Transverse colon (tissue), 4 donors: ENCODE results near the gene SUFU. TPM values are rescaled to one million over a fixed set of nuclear protein-coding genes. Genes with fewer than 3 reads are reported as not detected.

Source experiments
- DNase-seq: peaks from one replicate; pipeline ENCODE4 v3.0.0-alpha.2; 2019
- H3K27ac ChIP-seq, 4 donors: fragments of 200-600 bp; sonication (generic); 2 replicates each; pipeline ENCODE4 v1.5.1; 2016 to 2018; ENCODE audit warnings: inconsistent platforms in 4 of 4
- H3K27me3 ChIP-seq: fragments of 200-600 bp; sonication (generic); 2 replicates; pipeline ENCODE4 v1.5.1; 2017; ENCODE audit warnings: inconsistent platforms
- H3K36me3 ChIP-seq, 4 donors: fragments of 200-600 bp; sonication (generic); 2 replicates each; pipeline ENCODE4 v1.5.1; 2017 to 2019; ENCODE audit warnings: inconsistent platforms in 4 of 4
- H3K4me1 ChIP-seq, 4 donors: fragments of 200-600 bp; sonication (generic); 2 replicates each; pipeline ENCODE4 v1.5.1; 2017 to 2020; ENCODE audit warnings: inconsistent platforms in 4 of 4
- H3K4me3 ChIP-seq, 4 donors: fragments of 200-600 bp; sonication (generic); 1 replicate in 1 of 4; 2 replicates in 3 of 4; pipeline versions ENCODE4 v1.5.1 to v1.6.1; 2017 to 2019; ENCODE audit warnings: inconsistent platforms in 4 of 4
- H3K9me3 ChIP-seq, 2 donors: fragments of 200-600 bp; sonication (generic); 2 replicates each; pipeline ENCODE4 v1.5.1; 2017 to 2019; ENCODE audit warnings: inconsistent platforms in 2 of 2
- CTCF ChIP-seq, 5 experiments: fragments of 200-600 bp in 3 of 5; fragments of 450-650 bp in 2 of 5; sonication (generic) in 3 of 5; IDR thresholded peaks; 1 replicate in 2 of 5; 2 replicates in 3 of 5; pipeline ENCODE4 v1.5.1; 2016 to 2017; ENCODE audit warnings: antibody characterized with exemption in 5 of 5, inconsistent platforms in 3 of 5, mild to moderate bottlenecking in 2 of 5, moderate library complexity in 1 of 5
- EP300 ChIP-seq: sonication (generic); formaldehyde crosslinking; IDR thresholded peaks from one replicate; pipeline ENCODE4 v1.6.1; 2017; ENCODE audit warnings: antibody characterized with exemption, low read depth
- POLR2A ChIP-seq: fragments of 450-650 bp; IDR thresholded peaks from one replicate; pipeline ENCODE4 v1.6.1; 2016; ENCODE audit warnings: antibody characterized with exemption, mild to moderate bottlenecking, moderate library complexity
- POLR2AphosphoS5 ChIP-seq, 3 donors: sonication (generic); formaldehyde crosslinking; IDR thresholded peaks; one replicate each; pipeline ENCODE4 v1.6.1; 2016; ENCODE audit warnings: antibody characterized with exemption in 3 of 3
- WGBS, 2 donors: methylation state at CpG; one replicate each; pipeline ENCODE4 v1.1.5; 2018; ENCODE audit warnings: low coverage in 1 of 2; 5-methylcytosine and 5-hydroxymethylcytosine counted together
- in situ Hi-C, 4 donors: fragments of 200-750 bp; cut with MboI; loops; one replicate each; pipeline versions ENCODE4 v1.15.0 to v1.15.1; 2017; ENCODE audit warnings: low sequenced_read_pairs in 3 of 4, low pct_ligation_motif_present in 1 of 4, low pct_unique_long_range_greater_than_20kb in 1 of 4
- intact Hi-C: fragments of 100-400 bp; cut with DNase I; formaldehyde crosslinking; loops from one replicate; pipeline ENCODE4 v1.15.1; 2023; ENCODE audit warnings: low total_unique reads
- total RNA-seq, 4 donors: library from RNA; depleted of rRNA; stranded (reverse); fragments of >200 nt; gene quantifications; one replicate each; pipeline ENCODE4 v1.1.0, GENCODE V29; 2016

Gene SUFU
- total RNA-seq, 4 donors from 2014 or later: 5.4 to 13.8 (median 6.6) TPM

GRCh38 chr10:102501201-102502028 is 2.4 kb upstream of the SUFU start:
- intact Hi-C loops (loop anchor here (2.0 kb wide), 1 partner anchor 221 kb away; no protein-coding TSS in a partner anchor), in situ Hi-C loops (no loop called here)
- Histone ChIP-seq H3K4me3 (peak overlapping the region; percentile 32 to 100 (median 92)), H3K9me3 (no peaks in the 10 kb centered on the region), H3K4me1 (peaks cover 10 to 72% (median 41%) of the 10 kb centered on the region in 4 donors), H3K27me3 (no peaks in the 10 kb centered on the region), H3K27ac (peak overlapping the region; percentile 93 to 99 (median 95)), H3K36me3 (no peaks in the 10 kb centered on the region)
- WGBS, 2 donors: 2 to 3% methylated on average over 16 to 23 of the region's 23 CpGs
- peak; percentile 28 for TF ChIP-seq POLR2A
- TF ChIP-seq CTCF (IDR thresholded peaks at IDR 0.05): no peak
- DNase-seq: no peak

GRCh38 chr10:102502029-102502336 is 1.8 kb upstream of the SUFU start:
- 2% methylated on average over 19 of the region's 19 CpGs; no CpG with 5 or more reads in 1 of the 2 donors for WGBS, 2 donors
- Histone ChIP-seq H3K4me1 (peaks cover 10 to 68% (median 41%) of the 10 kb centered on the region in 4 donors), H3K4me3 (peak overlapping the region; percentile 73 to 100 (median 92)), H3K36me3 (no peaks in the 10 kb centered on the region), H3K27me3 (no peaks in the 10 kb centered on the region), H3K27ac (peak overlapping the region; percentile 93 to 99 (median 95)), H3K9me3 (no peaks in the 10 kb centered on the region)
- intact Hi-C loops (loop anchor here (2.0 kb wide), 1 partner anchor 221 kb away; no protein-coding TSS in a partner anchor), in situ Hi-C loops (no loop called here)
- peak; percentile 99 for DNase-seq
- TF ChIP-seq POLR2AphosphoS5 (IDR thresholded peaks at IDR 0.05) (peak; percentile 12 to 47 (median 37)), EP300 (no peak)

- no peaks in the 10 kb centered on the region for H3K36me3 ChIP-seq
- peaks cover 10 to 62% (median 39%) of the 10 kb centered on the region in 4 donors for H3K4me1 ChIP-seq
- H3K27me3 ChIP-seq: no peaks in the 10 kb centered on the region
- TF ChIP-seq CTCF (IDR thresholded peaks at IDR 0.05): no peak
- TF ChIP-seq EP300: no peak
- peak; percentile 76 for TF ChIP-seq POLR2A
- peak; percentile 84 to 95 (median 90) for TF ChIP-seq POLR2AphosphoS5 (IDR thresholded peaks at IDR 0.05)
- peak within 1 kb of the TSS; percentile 73 to 100 (median 92) for H3K4me3 ChIP-seq
- 0 to 1% methylated on average over 7 to 42 of the region's 42 CpGs for WGBS, 2 donors
- H3K9me3 ChIP-seq: no peaks in the 10 kb centered on the region
- H3K27ac ChIP-seq: peak within 1 kb of the TSS; percentile 93 to 99 (median 95)
- DNase-seq: peak; percentile 97
- in situ Hi-C loops (no loop called here), intact Hi-C loops (loop anchor here (2.0 kb wide), 1 partner anchor 220 kb away; no protein-coding TSS in a partner anchor)
These were observed 1.2 kb upstream of the SUFU start, which contains the start of gene ACTR1A for GRCh38 chr10:102502337-102503151. Gene ACTR1A (minus strand): TSS chr10:102502712. CDS start chr10:102502647, 65 bp downstream.

GRCh38 chr10:102504179-102504975 is 605 bp downstream of the SUFU start:
- DNase-seq: peak; percentile 29
- H3K27me3 ChIP-seq: no peaks in the 10 kb centered on the region
- H3K27ac ChIP-seq: peak overlapping the region; percentile 88 to 94 (median 92)
- H3K4me1 ChIP-seq: peaks cover 10 to 44% (median 35%) of the 10 kb centered on the region in 4 donors
- H3K9me3 ChIP-seq: no peaks in the 10 kb centered on the region
- peaks cover 0 to 3% (median 0%) of the 10 kb centered on the region in 4 donors for H3K36me3 ChIP-seq
- intact Hi-C loops (no loop called here), in situ Hi-C loops (no loop called here)
- H3K4me3 ChIP-seq: peak overlapping the region; percentile 86 to 94 (median 90)
- TF ChIP-seq POLR2A (no peak), CTCF (IDR thresholded peaks at IDR 0.05) (no peak), POLR2AphosphoS5 (IDR thresholded peaks at IDR 0.05) (no peak), EP300 (no peak)
- 0 to 1% methylated on average over 27 to 42 of the region's 47 CpGs for WGBS, 2 donors
